GM12878 (cell line): ENCODE data around the gene MAGI2. TPM values are rescaled to one million over a fixed set of nuclear protein-coding genes. Genes with fewer than 3 reads are reported as not detected.

Experiments used
- ASH2L ChIP-seq: fragments of 300-600, 200-600 bp; sonication (generic); IDR thresholded peaks from 2 replicates; pipeline ENCODE4 v1.6.1; 2017; ENCODE audit warnings: low read depth, mild to moderate bottlenecking, borderline replicate concordance
- HCFC1 ChIP-seq: fragments of 150-350 bp; IDR thresholded peaks from 2 replicates; pipeline ENCODE4 v1.6.1; 2014; ENCODE audit warnings: low read length
- NR2C1 ChIP-seq: fragments of 450-650 bp; IDR thresholded peaks from 2 replicates; pipeline ENCODE4 v1.6.1; 2017; ENCODE audit warnings: antibody characterized with exemption, mild to moderate bottlenecking, moderate library complexity
- POLR2A ChIP-seq: IDR thresholded peaks from 2 replicates; pipeline ENCODE4 v1.6.1; 2011; ENCODE audit warnings: low read depth, mild to moderate bottlenecking, low read length
- POU2F2 ChIP-seq: IDR thresholded peaks from 3 replicates; pipeline ENCODE4 v1.6.1; 2011; ENCODE audit warnings: low read depth, mild to moderate bottlenecking, low read length, borderline replicate concordance
- SUPT20H ChIP-seq: IDR thresholded peaks from 2 replicates; pipeline ENCODE4 v1.6.1; 2011; ENCODE audit warnings: low read depth, mild to moderate bottlenecking, low read length, moderate library complexity, borderline replicate concordance; ENCODE audit not compliant: control insufficient read depth
- ZBTB4 ChIP-seq: fragments of 450-650 bp; formaldehyde crosslinking; IDR thresholded peaks from 2 replicates; pipeline ENCODE4 v1.4.0; 2022; ENCODE audit warnings: mild to moderate bottlenecking, moderate library complexity
- ZNF622 ChIP-seq: fragments of 450-650 bp; IDR thresholded peaks from 2 replicates; pipeline ENCODE4 v1.6.1; 2017; ENCODE audit warnings: mild to moderate bottlenecking, inconsistent platforms
- polyA plus RNA-seq, 11 experiments: library from polyadenylated mRNA; depleted of rRNA in 4 of 11; unstranded in 6 of 11; stranded (reverse) in 5 of 11; fragments of >200 nt; fragmentation: Nextera tagmentation in 4 of 11; fragmentation: Illumina TruSeq in 1 of 11; extraction: Ambion mirVana in 4 of 11; extraction: Trizol in 1 of 11; gene quantifications; 1 replicate in 1 of 11; 2 replicates in 10 of 11; pipeline versions ENCODE4 v1.2.1 to v1.2.3, GENCODE V29; 2011 to 2016; ENCODE audit warnings: inconsistent platforms in 2 of 11, missing spikeins in 2 of 11, low read depth in 1 of 11
- total RNA-seq, 4 experiments: library from RNA; depleted of rRNA in 3 of 4; stranded (reverse); fragments of >200 nt in 3 of 4; fragmentation: Illumina TruSeq in 1 of 4; extraction: Trizol in 1 of 4; gene quantifications; 2 replicates each; pipeline versions ENCODE4 v1.2.1 to v1.2.3, GENCODE V29; 2013 to 2021
- TF ChIP-seq, protein P1 (sequence below): fragments of 450-650 bp; IDR thresholded peaks from 2 replicates; pipeline ENCODE4 v1.6.1; 2017; ENCODE audit warnings: mild to moderate bottlenecking

Gene MAGI2
- total and polyA plus RNA-seq, 10 of the 15 experiments (the other 5 are each of a cell fraction or from before 2014, with no cell fraction given): 0.01 to 0.31 (median 0.05) TPM; not detected in 2

DNA sequence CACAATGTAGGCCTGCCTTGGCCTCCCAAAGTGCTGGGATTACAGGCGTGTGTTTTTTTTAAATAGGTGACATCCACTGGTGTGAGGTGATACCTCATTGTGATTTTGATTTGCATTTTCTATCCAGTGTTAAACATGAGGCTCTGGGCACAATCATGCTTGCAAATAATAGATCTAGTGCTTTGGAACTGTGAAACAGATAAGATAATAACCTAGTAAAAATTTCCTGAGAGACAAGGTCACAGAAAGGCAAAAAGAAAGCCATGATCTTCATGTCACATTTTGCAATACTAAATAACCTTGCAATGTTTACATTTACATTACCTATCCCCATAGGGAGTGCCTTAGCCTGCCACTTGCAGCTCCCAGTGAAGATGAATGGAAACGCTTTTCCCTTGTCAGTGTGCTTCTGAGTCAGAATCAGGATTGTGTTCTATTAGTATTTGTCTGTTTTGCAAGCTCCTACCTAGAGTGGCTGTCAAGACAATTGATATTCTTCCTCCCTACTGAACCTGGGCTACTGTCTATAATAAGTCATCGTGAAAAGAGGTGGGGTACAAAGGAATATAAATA is 1398.4 kb downstream of the MAGI2 start (continued):
- TF ChIP-seq ZBTB4 (CRISPR knock-in tag) (no peak), POLR2A (no peak), ASH2L (no peak), HCFC1 (no peak), NR2C1 (no peak), POU2F2 (no peak), SUPT20H (no peak), ZNF622 (no peak)
- TF ChIP-seq, protein P1, sequence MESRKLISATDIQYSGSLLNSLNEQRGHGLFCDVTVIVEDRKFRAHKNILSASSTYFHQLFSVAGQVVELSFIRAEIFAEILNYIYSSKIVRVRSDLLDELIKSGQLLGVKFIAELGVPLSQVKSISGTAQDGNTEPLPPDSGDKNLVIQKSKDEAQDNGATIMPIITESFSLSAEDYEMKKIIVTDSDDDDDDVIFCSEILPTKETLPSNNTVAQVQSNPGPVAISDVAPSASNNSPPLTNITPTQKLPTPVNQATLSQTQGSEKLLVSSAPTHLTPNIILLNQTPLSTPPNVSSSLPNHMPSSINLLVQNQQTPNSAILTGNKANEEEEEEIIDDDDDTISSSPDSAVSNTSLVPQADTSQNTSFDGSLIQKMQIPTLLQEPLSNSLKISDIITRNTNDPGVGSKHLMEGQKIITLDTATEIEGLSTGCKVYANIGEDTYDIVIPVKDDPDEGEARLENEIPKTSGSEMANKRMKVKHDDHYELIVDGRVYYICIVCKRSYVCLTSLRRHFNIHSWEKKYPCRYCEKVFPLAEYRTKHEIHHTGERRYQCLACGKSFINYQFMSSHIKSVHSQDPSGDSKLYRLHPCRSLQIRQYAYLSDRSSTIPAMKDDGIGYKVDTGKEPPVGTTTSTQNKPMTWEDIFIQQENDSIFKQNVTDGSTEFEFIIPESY: no peak
